OCI-LY3 (cell line): ENCODE results near the gene IL32.
"Not testable (repeated sequence)": the region's sequence is repeated elsewhere in the genome, so short reads cannot be mapped to it uniquely, and the experiment has no call there.

Experiments used
- CTCF ChIP-seq: fragments of 200-600, 300-600 bp; sonication (generic); IDR thresholded peaks from 2 replicates; pipeline ENCODE4 v1.5.1; 2014; ENCODE audit warnings: antibody characterized with exemption, low read length, low read depth
- EZH2phosphoT487 ChIP-seq: fragments of 200-600 bp; shearing (Covaris generic); IDR thresholded peaks from 2 replicates; pipeline ENCODE4 v1.6.1; 2018; ENCODE audit warnings: antibody characterized with exemption, mixed run types, low read depth

GRCh38 chr16:3055734-3056115, 9.7 kb upstream of the IL32 start:
- not testable (repeated sequence) for TF ChIP-seq CTCF, EZH2phosphoT487
